ENCODE measurements around the gene ANAPC10.
"Not testable (repeated sequence)": the region's sequence is repeated elsewhere in the genome, so short reads cannot be mapped to it uniquely, and the experiment has no call there.

The ANAPC10 gene, protein sequence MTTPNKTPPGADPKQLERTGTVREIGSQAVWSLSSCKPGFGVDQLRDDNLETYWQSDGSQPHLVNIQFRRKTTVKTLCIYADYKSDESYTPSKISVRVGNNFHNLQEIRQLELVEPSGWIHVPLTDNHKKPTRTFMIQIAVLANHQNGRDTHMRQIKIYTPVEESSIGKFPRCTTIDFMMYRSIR

DNA sequence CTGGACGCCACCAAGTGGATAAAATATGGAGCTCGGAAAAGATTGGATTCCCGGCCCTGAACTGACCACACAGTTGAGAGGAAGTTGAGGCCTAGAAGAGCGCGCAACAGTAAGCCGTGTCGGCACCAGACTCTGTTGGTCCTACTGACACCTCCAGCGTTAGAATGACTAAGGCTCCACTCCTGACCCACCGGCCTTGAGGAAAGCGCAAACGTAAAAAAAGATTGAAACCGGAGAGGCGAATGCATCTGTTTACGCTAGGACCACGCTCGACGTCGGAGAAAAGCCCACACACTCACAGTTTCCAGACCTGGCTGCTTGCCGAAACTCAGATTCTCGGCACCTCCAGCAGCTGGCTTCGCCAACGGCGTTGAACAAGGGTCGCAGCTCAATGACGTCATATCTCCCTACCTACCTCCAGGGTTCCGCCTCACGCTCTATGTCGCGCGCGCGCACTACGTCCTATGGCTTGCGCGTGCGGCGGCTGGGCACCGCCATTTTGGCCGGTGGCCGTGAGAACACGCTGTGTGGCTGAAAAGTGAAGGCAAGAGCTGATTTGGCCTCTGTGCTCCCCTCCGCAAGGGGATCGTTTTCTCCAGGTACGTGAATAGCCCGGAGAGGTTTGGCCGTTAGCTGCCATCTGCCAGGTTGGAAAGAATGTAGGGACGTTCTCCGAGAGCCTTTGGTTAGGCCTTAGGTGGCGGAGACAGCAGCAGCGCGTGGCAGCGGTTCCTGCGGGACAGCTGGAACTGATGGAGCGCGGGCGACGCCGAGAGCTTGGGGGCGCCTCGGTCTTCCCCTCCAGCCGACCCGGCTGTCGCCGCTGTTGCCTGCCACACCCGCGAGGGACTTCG is at the start of gene ANAPC10, which contains the start of gene ABCE1:
Gene ANAPC10, minus strand, starts transcription at position 376 of the 854 bp plus-strand sequence. CDS start 2,097 bp downstream, outside the sequence.
Gene ABCE1, plus strand, starts transcription at position 491 of the 854 bp plus-strand sequence. CDS start 6,102 bp downstream, outside the sequence.
- DNase-seq (ENCODE audit: low spot score), result peak; percentile 99

DNA sequence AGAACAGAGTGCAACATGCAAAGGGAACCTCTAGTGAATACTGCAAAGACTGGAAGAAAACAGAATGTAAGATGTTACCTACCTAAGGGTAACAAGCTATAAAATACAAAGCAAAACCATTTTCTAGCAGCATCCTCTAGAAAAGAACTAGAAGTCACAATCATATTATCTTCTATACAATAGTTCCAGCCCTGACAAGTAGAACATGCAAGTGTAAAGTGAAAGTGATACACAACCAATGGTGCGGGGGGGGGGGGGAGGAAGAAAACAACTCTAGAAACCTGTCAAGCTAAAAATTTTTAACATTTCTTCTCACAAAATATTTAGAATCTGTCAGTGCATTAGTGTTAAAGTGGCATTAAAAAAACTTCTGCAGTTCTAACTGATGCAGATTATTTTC is 38.2 kb upstream of the ANAPC10 start:
- DNase-seq (ENCODE audit: low spot score), result not testable (repeated sequence)

DNA sequence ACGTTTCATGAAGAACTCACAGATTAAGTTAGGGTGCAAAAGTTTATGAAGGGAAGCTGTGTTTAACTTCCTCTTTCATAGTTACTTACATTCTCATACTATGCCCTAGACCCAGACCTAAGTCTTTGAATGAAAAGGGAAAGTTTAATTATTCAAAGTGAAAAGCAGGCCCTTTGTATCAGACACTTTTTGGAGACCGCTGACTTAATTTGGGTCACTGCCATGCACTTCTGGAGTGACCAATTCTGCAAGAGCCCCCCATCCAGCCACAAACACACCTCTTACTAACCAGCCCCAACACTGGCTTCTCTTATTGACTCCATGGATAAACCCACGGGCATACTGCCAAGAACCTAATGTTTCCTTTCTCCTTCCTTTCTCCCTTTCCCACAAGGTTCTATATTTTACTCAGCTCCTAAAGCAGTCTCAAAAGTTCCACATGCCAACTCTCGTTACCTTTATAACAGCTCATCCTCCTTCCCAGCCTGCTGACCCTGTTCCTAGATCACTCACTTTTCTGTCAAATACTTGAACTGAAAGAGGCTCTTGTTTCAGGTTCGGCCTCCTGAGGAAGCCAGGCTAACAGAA is 34.6 kb upstream of the ANAPC10 start:
- no peak for DNase-seq (ENCODE audit: low spot score)

DNA sequence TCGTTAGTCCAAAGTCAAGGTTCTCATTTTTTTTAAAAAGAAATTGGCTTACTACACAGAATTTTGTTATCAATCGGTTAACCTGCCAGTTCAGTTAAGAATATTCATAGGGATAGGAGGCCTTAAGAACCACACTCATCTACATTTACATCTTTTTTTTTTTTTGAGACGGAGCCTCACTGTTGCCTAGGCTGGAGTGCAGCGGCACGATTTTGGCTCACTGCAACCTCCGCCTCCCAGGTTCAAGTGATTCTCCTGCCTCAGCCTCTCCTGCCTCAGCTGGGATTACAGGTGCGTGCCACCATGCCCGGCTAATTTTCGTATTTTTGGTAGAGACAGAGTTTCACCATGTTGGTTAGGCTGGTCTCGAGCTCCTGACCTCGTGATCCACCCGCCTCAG is 33.9 kb upstream of the ANAPC10 start:
- no peak for DNase-seq (ENCODE audit: low spot score)

DNA sequence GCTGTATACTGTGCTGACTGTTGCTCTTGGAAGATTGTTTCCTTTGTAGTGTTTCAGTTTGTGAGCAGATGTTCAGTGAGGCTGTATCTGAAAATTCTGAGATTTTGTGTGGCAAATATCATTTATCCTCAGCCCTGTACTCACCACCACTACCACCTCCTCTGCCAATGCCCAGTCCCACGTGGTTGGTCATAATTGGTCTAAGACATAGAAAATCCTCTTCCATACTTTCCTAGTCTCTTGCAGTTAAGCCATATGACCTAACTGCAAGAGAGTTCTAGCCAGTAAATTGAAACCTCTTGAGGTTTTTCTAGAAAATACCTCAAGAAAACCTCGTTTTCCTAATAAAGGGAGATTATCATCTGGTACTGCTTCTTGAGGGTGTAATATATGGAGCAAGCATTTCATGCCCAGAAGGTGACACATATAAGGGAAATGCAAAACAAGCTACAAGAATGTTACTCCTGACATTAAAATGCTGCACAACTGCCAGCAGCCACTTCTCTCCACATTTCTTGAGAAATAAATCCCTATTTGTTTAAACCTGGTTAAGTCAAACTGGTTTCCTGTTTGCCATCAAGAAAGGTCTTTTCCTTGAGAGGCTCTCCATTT is 32.9 kb upstream of the ANAPC10 start:
- DNase-seq (ENCODE audit: low spot score), result peak; percentile 21

DNA sequence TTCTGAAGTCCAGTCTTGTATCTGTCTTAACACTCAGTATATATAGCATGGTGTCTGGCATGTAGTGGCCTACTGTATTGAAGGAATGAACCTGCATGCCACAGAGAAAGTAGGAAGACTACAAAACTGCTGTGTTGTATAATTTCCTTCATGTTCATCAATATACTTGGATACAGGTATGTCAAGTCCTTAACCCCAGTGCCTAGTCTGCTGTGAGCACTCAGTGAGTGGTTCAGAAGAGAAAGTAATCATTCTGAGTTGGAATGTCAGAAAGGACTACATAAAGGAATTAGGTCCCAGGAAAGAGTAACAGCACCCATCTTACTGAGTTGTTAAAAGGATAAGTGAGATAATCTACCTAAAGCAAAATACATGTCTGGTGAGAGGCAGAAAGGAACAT is 32.1 kb upstream of the ANAPC10 start:
- no peak for DNase-seq (ENCODE audit: low spot score)

DNA sequence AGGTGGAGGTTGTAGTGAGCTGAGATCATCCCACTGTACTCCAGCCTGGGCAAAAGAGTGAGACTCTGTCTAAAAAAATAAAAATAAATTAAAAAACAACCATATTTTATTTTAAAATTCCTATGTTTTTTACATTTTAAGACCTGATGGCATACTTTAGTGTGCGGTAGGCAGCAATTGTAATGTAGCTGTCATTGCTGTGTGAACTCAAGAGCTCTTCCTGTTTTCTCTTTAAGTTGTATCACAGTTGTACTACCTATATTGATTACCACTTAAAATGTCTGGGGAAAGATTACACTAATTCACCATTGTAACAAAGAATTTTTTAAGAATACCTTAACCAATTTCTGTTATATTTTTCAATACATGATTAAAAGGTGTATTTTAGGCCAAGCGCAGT is 27.4 kb upstream of the ANAPC10 start:
- no peak for DNase-seq (ENCODE audit: low spot score)

DNA sequence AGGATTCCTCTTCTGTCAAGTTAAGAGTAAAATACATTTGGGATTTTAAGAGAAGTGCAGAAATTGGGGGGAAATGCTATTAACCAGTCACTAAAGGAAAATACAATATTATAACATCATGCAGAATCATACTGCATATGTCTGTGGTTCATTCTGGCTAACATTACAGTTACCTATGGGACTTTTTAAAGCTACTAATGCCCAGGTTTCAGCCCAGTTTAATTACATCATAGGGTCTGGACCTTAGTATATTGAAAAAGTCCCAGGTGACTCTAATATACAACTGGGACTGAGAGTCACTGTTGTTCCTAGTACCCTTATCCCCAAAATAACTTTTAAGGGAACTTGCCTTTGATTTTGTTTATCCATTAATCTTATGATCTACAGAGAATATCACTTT is 10.1 kb upstream of the ANAPC10 start:
- no peak for DNase-seq (ENCODE audit: low spot score)

DNA sequence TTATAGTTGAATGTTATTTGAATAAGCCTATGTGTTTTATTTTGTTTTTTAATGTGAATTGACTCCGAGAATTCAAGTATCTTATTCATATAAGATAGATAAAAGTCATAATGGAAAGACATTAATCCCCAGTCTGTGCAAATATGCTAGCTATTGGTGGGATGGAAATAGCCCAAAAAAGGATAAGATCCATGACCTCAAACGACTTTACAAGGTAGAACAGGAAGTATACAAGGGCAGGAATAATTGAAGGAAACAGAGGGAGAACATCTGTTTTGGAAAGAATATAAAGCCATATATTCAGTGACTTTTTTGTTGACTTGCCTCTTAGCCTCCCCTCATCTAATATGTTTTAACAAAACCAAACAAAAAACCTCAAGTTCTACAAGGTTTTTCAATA is 9.1 kb upstream of the ANAPC10 start:
- no peak for DNase-seq (ENCODE audit: low spot score)

DNA sequence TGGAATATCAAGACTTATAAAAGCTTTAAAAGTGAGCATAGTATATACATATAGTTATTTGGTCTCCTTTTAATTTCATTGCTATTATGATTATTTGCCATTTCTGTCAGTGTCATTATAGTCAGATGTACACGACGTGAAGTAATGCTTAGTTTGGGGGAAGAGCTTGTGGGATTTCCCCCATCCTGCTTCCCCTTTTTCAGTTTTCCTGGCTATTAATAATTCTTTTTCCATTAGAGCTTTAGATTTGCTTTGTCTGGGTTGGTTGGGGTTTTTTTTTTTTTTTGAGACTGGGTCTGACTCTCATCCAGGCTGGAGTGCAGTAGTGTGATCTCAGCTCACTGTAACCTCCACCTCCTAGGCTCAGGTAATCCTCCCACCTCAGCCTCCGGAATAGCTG is 5.5 kb upstream of the ANAPC10 start:
- DNase-seq (ENCODE audit: low spot score), result no peak

DNA sequence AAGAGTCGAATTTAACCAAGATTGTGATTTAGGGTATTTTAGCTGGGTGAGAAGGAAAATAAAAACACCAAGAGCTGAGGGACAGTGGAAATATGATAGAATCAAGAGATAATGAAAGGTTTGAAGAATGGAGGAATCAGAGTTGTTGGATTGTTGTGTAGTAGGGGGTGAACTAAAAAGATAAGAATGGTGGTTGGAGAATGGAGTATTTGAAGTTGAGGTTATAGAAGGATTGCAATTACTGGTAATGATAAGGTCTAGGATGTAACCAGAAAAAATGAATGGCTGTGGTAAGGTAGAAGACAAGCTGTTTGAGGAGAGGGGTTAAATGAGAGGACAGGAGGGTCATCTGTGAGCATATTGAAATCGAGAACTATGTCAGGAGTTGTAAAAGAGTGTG is 4.6 kb upstream of the ANAPC10 start:
- DNase-seq (ENCODE audit: low spot score), result no peak

DNA sequence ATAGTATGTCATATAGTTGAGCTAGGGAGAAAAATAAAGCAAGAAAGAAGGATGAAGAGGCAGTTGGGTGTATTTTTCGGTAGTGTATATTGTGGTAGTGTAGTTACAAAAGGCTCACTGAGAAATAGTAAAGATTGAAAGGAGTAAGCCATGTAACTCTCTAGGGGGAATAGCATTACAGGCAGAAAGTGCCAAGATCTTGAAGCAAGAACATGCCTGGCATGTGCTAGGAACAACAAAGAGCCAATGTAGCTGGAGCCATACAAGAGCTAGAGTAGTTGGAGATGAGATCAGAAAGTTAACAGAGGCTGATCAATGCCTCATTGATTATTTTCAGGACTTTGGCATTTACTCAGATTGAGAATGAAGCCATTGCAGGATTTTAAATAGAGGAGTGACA is 3.1 kb upstream of the ANAPC10 start:
- DNase-seq (ENCODE audit: low spot score), result no peak

DNA sequence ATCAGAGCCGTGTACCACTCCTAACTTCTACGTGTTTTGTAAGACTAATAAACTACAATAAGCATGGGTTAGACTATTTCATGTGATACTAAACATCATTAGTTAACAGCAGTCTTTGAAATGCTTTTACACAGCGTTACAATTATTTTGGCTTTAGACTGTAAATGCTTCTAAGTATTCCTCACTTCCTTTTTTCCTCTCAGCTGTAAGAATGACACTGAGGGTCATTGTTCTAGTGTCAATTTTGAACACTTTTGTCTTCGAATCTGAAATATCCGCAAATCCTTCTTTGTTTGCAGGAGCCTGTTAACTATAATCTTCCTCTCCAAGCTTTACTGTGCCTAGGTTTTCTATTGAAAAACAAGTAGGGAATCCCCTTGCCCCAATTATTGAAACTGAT is 1.7 kb upstream of the ANAPC10 start:
- peak; percentile 43 for DNase-seq (ENCODE audit: low spot score)

DNA sequence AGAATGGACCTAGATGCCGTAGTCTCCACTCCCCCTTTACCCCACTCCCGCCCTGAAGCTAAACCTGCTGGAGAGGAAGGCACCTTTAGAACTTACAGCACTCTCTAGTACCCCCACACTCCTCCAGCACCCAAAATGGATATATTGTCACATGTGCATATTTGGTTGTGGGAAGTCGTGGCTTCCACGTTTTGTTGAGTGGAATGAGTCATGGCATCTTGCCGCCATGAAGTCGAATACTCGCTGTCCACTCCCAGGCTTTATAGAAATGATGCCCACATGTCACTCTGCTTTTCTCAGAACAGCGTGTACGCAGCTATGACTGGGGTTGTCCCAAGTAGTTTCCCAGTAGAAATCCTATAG is 660 bp upstream of the ANAPC10 start:
- peak; percentile 90 for DNase-seq (ENCODE audit: low spot score)

DNA sequence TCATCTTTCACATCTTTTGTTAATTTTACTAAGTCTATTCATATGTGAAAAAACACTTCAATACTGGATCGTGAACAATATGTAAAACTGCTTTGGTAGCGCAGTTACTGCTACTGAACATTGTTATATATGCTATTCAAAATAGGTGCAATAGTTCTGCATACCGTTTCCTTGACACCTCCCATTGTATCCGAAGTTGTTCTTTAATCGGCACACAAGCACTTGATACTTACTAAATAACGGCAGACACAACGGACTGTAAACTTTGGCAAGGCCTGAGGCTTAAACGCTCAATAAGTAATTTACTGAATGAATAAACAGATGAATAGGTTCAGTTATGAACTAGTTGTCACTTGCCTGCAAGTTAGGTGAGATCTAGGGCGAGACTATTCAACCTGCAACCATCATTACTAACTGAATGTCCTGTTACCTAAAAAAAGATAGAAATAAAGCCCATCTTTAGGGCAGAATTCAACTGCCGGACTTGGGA is 620 bp downstream of the ANAPC10 start:
- no peak for DNase-seq (ENCODE audit: low spot score)

DNA sequence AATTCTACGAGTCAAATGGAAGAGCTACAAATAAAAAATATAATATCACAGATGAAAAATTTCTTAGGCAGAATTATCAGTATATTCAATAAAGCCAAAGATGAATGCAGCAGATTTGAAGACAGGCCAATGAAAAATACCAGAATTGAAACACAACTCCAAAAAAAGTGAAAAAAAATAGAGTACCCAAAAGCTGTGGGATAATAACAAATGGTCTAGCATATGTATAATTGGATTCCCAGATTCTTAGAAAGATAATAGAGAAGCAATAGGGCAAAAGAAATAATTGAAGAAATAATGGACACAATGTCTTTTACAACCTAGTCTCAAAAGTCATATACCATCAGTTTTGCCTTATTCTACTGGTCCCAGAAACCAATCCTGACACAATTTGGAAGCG is 4.4 kb downstream of the ANAPC10 start:
- no peak for DNase-seq (ENCODE audit: low spot score)

DNA sequence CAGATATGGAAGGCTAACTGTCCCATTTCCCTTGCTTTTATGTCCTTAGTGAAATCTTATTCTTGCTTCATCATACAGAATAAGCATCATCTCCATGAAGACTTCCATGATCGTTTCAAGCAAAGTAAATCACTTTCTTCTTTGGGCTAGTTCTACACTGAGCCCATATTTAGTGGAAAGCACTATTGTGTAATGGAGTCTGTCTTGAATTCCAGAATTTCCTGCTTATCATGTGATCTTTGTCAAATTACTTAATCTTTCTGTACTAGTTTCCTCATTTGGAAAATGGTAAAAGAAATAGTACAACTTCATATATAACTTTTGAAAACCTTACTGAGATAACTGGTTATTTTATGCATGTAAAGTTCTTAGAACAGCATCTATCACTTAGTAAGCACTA is 7.6 kb downstream of the ANAPC10 start:
- no peak for DNase-seq (ENCODE audit: low spot score)

DNA sequence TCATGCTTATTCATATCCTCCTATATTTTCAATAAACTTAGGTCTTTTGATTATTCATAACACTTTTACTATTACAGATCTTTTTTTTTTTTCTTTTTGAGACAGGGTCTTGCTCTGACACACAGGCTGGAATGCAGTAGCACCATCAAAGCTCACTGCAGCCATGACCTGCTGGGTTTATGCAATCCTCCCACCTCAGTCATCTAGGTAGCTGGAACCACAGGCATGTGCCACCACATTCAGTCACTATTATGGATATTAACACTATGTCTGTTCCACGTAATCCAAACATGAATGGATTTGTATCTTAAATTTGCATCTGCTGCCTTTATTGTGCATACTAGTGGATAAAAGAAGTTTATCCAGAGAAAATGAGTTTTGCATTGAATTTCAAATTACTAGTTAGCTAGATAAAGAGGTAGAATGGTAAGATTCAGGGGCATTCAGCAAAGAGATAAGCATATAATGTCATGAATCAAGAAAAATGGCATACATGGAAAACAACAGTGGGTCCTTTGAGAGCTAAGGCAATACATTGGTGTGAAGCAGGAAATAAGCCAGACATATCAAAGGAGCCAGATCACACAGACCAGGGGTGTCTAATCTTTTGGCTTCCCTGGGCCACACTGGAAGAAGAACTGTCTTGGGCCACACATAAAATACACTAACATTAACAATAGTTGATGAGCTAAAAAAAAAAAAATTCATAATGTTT is 13.9 kb downstream of the ANAPC10 start:
- no peak for DNase-seq (ENCODE audit: low spot score)

DNA sequence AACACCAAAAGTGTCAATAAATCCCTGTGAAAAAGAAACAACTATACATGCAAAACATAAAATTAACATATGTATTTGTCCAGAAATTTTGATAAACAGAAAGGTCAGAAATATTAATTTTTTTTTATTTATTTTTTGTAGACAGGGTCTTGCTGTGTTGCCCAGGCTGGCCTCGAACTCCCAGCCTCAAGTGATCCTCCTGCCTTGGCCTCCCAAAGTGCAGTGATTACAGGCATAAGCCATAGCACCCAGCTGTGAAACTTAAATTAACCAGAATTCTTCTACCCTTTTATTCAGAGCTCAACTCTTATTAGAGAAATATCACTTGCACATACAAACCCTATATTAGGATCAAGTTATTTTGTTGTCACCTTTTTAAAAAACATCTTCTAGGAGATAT is 16.2 kb downstream of the ANAPC10 start:
- DNase-seq (ENCODE audit: low spot score), result no peak

DNA sequence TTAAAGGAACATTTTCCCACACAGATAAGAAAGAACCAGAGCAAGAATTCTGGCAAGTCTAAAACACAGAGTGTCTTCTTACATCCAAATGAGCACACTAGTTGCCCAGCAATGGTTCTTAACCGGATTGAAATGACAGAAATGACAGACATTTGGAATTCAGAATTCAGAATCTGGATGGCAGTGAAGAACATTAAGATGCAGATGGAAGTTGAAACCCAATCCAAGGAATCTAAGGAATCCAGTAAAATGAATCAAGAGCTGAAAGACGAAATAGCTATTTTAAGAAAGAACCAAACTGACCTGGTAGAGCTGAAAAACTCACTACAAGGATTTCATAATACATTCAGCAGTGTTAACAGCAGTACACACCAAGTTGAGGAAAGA is 21.5 kb downstream of the ANAPC10 start:
- DNase-seq (ENCODE audit: low spot score), result no peak

DNA sequence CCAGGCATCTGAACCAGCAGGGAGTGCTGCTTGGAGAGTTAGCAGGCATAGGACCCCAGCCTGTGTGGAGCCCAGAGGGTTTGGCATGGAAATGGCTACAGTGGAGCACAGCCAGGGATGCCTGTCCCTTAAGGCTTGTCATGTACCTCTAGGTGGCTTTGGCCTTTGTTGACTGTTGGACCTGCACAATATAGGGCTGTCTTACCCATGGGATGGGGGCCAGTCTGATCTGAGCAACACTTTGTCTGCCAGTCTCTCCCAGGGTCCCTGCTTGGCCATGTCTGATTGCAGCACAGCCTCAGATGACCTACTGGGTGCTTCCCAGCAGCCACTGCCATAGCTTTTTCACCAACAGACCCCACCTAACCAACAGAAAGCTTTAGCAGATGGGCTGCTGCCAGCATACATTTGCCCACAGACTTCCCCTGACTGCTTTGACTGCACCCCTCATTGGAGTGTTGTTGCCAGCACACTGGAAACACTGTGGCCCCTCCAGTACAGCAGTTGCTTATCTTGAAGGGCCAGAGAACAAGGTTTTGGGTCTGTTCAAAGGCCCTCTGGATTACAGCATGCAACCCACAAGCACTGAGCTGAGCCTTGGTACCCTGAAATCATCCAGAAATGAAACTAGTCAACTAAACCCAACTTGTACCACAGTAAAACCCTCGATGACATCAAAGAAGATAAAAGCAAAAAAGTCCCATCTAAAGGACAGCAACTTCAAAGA is 22.1 kb downstream of the ANAPC10 start:
- no peak for DNase-seq (ENCODE audit: low spot score)
